Measurements from ENCODE around the gene ADD3.

Gene ADD3

DNA sequence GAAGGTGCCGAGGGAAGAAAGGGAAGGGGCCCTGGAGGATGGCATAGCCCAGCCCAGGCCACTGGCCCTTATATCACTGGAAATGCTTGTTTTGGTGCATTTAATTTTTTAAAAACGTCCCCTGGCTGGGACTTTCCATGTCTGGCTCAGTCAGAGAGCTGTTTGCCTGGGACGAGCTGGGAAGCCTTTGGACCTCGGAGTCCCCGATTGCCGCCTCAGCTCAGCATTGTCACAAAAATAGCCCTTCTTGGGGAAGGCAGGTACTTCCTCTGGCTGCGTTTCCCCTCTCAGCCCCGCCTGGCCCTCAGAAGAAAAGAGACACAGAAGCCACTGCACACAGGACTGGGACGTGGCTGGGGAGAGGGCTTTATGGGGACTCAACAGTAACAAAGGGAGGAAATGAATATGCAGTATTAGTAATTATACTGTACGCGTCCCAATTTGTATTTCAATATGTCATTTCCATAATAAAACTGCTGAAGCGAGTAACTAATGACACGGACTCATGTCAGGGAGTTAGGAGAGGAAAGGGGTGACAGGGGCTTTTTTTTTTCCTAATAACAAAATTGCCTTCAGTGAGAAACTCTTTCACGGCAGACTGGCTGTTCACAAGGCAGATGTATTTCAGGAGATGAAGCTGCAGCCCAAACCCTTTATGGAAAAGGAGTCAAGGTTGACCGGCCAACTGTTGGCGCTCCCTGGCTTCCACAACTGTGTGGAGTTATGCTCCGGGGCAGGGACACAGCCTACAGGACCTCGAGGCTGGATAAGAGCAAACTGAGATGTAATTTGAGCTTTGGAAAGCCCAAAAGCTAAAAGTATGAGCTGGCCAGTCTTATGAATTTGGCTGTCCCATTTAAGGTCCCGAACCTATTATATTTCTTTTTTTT is 168.6 kb downstream of the ADD3 start:
- no peak for DNase-seq (ENCODE audit: low spot score)

DNA sequence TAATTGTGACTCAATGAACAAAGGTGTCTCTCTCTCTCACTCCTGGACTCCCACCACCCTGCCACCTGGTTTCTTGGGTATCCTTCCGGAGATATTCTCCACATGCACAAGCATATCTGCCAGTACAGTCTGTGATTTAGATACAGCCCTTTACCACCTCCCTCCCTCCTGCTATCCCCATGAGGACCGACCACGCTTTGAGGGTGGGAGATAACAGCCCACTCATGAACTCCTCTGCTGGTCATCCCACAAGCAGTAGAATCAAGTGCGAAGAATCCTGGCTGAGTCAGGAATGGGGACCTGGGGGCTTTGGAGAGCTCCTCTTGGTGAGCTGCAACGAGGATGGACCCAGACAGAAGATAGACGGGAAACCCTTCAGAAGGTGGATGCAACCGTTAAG is 171.4 kb downstream of the ADD3 start:
- DNase-seq (ENCODE audit: low spot score), result no peak

DNA sequence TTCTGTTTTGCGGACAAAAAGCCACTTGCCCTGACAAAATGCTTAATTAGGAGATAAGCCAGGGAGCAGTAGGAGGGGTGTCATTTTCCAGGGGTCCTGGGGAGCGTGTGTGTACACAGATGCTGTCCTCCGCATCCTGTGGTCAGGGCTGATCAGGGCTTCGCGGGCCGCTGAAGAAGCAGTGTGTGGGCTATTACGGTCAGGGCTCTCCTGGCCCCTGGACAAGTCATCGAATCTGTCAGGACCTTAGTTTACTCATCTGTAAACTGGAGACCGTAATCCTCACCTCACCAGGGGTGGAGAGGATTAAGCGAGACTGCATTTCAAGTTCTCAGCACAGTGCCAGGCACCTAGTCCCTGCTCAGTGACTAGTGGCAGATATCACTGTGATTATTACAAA is 173.7 kb downstream of the ADD3 start:
- no peak for DNase-seq (ENCODE audit: low spot score)

DNA sequence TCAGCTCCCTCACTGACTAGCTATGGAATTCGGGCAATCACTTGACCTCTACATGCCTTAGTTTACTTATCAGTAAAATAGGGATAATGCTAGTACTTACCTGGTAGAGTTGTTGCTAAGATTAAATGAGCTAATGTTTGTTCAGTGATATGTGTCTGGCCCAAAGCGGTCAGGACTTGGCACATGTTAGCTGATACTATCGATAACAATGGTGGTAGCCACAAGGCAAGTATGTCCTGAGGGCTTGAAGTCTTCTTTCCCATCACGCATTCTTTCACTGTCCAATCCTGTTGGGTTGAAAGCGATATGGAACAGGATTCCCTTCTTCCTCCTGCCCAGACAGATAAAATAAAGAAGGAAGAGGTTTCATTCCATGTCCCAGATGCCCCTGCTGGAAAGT is 174.1 kb downstream of the ADD3 start:
- DNase-seq (ENCODE audit: low spot score), result no peak

- DNase-seq (ENCODE audit: low spot score), result no peak
Measured at GRCh38 chr10:110184398-110184797, 176.6 kb downstream of the ADD3 start.
